Kidney tubule cell (primary cell): ENCODE data around the gene RFC5.
"Not testable (repeated sequence)": the region's sequence is repeated elsewhere in the genome, so short reads cannot be mapped to it uniquely, and the experiment has no call there.

Source experiments
- DNase-seq: peaks from one replicate; pipeline ENCODE4 v3.0.0-alpha.2; 2018; ENCODE audit warnings: low spot score

Gene RFC5

GRCh38 chr12:118016424-118017264 lies at the start of gene RFC5:
Gene RFC5, plus strand, starts transcription at chr12:118016703. Its CDS starts 125 bp downstream, at chr12:118016828.
- DNase-seq, result peak; percentile 97

- no peak for DNase-seq
These were observed 49.5 kb upstream of the RFC5 start for GRCh38 chr12:117967043-117967442.

GRCh38 chr12:117967512-117967911 lies 49.0 kb upstream of the RFC5 start:
- no peak for DNase-seq

GRCh38 chr12:117968151-117968789 lies 48.2 kb upstream of the RFC5 start:
- no peak for DNase-seq

- DNase-seq, result peak; percentile 86
These were observed 47.5 kb upstream of the RFC5 start, which contains the start of gene KSR2 for GRCh38 chr12:117968826-117969659. Gene KSR2, minus strand, starts transcription at chr12:117968990. Its CDS starts 735 bp downstream, at chr12:117968255.

DNA sequence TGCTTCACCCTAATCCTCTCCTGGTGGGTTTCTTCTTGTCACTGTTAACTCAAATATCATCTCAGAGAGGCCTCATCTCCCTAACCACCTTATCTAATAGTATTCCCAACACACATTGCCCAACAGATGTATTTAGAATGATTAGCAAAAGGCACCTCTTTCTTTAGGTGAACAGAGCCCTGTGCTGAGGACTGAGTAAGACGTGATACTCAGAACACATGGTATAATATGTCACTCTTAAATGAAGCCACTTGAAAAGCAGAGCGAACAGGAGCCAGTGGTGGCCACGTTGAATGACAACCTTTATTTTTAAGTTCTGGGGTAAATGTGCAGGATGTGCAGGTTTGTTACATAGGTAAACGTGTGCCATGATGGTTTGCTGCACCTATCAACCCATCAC lies 46.2 kb upstream of the RFC5 start:
- DNase-seq, result no peak

GRCh38 chr12:117972301-117972700 lies 44.2 kb upstream of the RFC5 start:
- no peak for DNase-seq

DNA sequence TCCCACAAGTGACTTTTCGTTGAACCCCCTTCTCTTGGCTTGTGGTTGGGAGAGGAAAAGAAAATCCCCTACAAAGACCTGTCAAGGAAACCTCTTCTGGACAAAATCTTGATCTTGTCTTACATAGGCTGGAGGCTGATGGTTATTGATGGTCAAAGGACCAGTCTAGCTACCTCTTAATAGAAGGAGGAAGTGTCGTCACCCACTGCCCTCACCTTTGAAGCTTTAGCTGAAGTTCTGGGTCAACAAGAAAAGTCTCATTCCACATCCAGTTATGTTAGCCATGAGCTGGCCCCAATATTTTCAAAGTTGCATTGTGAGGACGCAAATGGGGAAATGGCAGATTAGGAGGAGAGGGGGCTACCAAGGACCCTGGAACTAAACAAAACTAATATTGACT lies 41.5 kb upstream of the RFC5 start:
- DNase-seq, result no peak

GRCh38 chr12:117977373-117977772 lies 39.1 kb upstream of the RFC5 start:
- DNase-seq, result no peak

- DNase-seq, result no peak
These were observed 35.9 kb upstream of the RFC5 start for GRCh38 chr12:117980616-117981015.

DNA sequence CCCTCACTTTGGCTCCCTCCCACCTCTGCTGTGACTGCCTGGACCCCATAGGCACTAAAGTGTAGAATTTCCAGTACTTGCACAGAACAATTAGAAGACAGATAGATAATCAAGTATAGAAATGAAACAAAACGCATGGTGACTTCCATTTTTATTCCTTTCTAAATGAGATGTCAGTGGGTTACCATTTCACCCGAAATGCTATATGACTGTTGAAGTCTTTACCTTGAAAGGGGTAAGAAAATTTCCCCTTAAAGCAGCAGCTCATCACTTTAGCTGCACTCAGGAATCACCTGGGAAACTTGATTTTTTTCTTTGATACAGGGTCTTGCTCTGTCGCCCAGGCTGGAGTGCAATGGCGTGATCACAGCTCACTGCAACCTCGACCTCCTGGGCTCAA lies 35.2 kb upstream of the RFC5 start:
- DNase-seq, result no peak

DNA sequence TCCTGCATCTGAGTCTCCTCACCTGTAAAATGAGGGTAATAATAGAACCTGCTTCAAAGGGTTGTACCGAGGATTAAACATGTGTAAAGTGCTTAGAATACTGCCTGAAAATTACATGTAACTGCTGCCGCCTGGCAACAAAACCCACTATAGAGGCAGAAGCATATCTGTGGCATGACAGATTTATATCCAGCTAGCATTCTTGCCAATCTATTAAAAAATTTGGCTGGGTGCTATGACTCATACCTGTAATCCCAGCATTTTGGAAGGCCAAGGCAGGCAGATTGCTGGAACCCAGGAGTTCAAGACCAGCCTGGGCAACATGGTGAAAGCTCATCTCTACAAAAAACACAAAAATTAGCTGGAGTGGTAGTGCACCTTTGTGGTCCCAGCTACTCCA lies 31.3 kb upstream of the RFC5 start:
- DNase-seq, result no peak

DNA sequence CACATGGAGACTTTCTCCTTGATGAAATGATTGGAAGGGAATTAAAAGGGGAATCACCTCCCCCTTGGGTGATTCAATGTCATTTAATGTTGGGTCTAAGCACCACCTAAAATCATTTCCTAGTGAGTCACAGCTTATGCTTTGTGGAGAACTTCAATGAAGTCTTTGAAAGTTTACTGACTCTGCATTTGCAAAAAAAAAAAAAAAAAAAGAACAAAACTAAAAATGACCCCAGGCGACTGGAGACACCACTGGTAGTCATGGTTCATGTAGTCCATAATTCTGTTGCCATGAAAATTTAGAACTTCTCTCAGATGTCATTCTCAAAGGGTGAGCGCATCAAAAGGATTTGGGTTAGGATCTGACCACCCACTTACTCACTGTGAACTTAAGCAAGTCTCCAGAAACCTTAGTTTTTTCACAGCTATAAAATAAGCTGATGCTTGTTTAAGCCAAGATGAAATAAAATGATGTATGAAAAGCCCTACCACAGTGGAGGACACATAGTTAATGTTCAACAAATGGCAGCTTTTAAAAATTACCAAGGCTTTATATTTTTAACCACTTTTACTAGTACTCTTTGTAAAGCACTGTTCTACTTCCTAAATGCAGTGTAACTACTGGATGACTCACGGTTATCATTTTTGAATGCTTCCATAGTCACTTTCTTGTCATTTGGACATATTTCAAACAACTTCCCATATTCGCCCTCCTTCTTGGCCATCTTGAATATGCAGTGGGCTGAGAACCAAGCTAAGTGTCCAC lies 29.6 kb upstream of the RFC5 start:
- DNase-seq, result peak; percentile 94

GRCh38 chr12:117994551-117995438 lies 21.7 kb upstream of the RFC5 start:
- no peak for DNase-seq

DNA sequence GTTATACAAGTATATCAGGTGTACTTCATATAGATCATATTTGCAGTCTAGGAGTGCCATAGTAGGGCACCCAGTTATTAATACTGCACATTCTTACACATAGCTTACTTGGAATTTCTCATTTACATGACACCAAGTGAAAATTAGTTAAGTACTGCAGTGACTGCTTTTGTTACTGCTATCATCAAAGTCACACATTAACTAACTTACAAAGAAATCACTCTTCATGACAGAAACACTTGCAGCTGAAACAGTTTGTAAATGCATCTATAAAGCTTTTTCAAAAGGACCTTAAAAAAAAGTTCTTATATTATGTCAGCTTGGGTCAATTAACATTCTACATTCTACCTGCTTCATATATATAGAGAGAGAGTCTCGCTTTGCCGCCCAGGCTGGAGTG lies 17.8 kb upstream of the RFC5 start:
- DNase-seq, result peak; percentile 5

GRCh38 chr12:117999806-118000205 lies 16.7 kb upstream of the RFC5 start:
- DNase-seq, result not testable (repeated sequence)

- DNase-seq, result no peak
These were observed 5.6 kb upstream of the RFC5 start for GRCh38 chr12:118010903-118011302.

DNA sequence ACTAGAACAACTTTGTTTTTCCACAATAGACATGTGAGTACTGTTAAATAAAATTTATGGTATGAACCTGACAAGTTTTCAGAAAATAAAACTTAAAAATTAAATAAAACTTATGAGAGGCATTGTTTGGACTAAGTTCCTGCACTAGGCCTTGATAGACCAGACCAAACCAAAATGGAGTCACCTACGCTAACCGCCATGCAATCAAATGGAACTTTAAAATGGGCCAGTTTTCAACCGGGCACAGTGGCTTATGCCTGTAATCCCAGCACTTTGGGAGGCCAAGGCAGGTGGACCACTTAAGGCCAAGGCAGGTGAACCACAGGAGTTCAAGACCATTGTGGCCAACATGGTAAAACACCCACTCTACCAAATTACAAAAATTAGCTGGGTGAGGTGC lies 5.1 kb upstream of the RFC5 start:
- DNase-seq, result no peak

- no peak for DNase-seq
These were observed 4.5 kb upstream of the RFC5 start for GRCh38 chr12:118011961-118012360.

DNA sequence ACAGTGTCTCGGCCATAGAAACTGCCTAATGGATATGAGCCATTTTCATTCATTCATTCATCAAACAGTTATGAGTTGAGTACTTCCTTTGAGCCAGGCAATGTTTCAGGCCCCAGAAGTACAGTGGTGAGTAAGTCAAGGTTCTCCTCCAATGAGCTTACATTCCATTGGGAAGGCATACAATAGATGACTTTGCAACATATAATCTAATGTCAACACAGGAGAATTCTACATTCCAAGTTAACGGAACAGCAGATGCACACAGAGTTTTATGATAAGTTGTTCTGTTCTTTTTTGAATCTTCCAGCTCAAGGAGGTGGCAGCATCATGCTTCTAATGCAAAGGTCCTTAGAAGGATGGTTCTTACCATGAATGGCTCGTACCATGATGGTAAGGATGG lies 3.2 kb upstream of the RFC5 start:
- DNase-seq, result peak; percentile 9

GRCh38 chr12:118015306-118015705 lies 1.2 kb upstream of the RFC5 start:
- no peak for DNase-seq
